ENCODE measurements around the gene HLA-DOA.

The HLA-DOA gene

GRCh38 chr6:32977953-32978324 is 31.5 kb downstream of the HLA-DOA start:
- Mint-ChIP-seq H3K4me3 (no peak overlapping the region), H3K9me3 (no peaks in the 10 kb centered on the region), H3K27ac (peak overlapping the region; percentile 41), H3K27me3 (no peaks in the 10 kb centered on the region), H3K36me3 (peaks cover 53% of the 10 kb centered on the region), H3K4me1 (peaks cover 49% of the 10 kb centered on the region)
- DNase-seq (ENCODE audit: low spot score in 2 of 2) = no peak
- ATAC-seq (ENCODE audit: low read depth) = no peak

GRCh38 chr6:32977272-32977952 is 32.0 kb downstream of the HLA-DOA start:
- no peak for ATAC-seq (ENCODE audit: low read depth)
- no peaks in the 10 kb centered on the region for H3K27me3 Mint-ChIP-seq
- peaks cover 58% of the 10 kb centered on the region for H3K36me3 Mint-ChIP-seq
- peak overlapping the region; percentile 41 for H3K27ac Mint-ChIP-seq
- H3K4me3 Mint-ChIP-seq = no peak overlapping the region
- H3K9me3 Mint-ChIP-seq = no peaks in the 10 kb centered on the region
- H3K4me1 Mint-ChIP-seq = peaks cover 47% of the 10 kb centered on the region
- no peak for DNase-seq (ENCODE audit: low spot score in 2 of 2)

DNA sequence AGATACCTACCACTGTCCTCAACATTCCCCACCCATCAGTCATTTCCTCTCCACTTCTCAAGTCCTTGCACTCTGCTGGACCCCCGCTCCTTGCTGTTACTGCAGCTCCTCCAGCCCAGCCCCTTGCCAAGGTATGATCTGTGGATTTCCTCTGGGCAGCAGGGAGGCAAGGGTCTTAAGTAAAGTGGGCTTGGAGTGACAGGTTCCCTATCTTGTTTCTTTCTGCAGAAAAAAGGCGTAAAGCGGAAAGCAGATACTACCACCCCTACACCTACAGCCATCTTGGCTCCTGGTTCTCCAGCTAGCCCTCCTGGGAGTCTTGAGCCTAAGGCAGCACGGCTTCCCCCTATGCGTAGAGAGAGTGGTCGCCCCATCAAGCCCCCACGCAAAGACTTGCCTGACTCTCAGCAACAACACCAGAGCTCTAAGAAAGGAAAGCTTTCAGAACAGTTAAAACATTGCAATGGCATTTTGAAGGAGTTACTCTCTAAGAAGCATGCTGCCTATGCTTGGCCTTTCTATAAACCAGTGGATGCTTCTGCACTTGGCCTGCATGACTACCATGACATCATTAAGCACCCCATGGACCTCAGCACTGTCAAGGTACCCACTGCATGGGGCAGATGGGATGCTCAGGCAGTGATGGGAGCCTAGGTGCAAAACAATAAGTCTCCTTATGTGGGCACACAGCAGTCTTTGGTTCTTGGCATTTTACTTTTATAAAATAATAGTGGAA is 32.9 kb downstream of the HLA-DOA start:
- H3K4me1 Mint-ChIP-seq = peaks cover 42% of the 10 kb centered on the region

GRCh38 chr6:32975886-32976285 is 33.5 kb downstream of the HLA-DOA start:
- Mint-ChIP-seq H3K27me3 (no peaks in the 10 kb centered on the region), H3K4me1 (peaks cover 42% of the 10 kb centered on the region), H3K4me3 (peak overlapping the region; percentile 24), H3K9me3 (no peaks in the 10 kb centered on the region), H3K36me3 (peaks cover 62% of the 10 kb centered on the region), H3K27ac (peak overlapping the region; percentile 99)
- DNase-seq (ENCODE audit: low spot score in 2 of 2) = no peak
- ATAC-seq (ENCODE audit: low read depth) = no peak

More for the DNA sequence above, 32.9 kb downstream of the HLA-DOA start:
- H3K27me3 Mint-ChIP-seq = no peaks in the 10 kb centered on the region
- H3K4me3 Mint-ChIP-seq = peak overlapping the region; percentile 1
- no peaks in the 10 kb centered on the region for H3K9me3 Mint-ChIP-seq
- no peak for ATAC-seq (ENCODE audit: low read depth)
- H3K27ac Mint-ChIP-seq = peak overlapping the region; percentile 99
- peaks cover 60% of the 10 kb centered on the region for H3K36me3 Mint-ChIP-seq
- DNase-seq (ENCODE audit: low spot score in 2 of 2) = no peak

- H3K27ac Mint-ChIP-seq = peak overlapping the region; percentile 99
- no peaks in the 10 kb centered on the region for H3K9me3 Mint-ChIP-seq
- peaks cover 52% of the 10 kb centered on the region for H3K36me3 Mint-ChIP-seq
- no peak for DNase-seq (ENCODE audit: low spot score in 2 of 2)
- ATAC-seq (ENCODE audit: low read depth) = no peak
- H3K27me3 Mint-ChIP-seq = no peaks in the 10 kb centered on the region
- H3K4me3 Mint-ChIP-seq = peak overlapping the region; percentile 98
- H3K4me1 Mint-ChIP-seq = peaks cover 42% of the 10 kb centered on the region
Observed at GRCh38 chr6:32974541-32975308, 34.7 kb downstream of the HLA-DOA start.

GRCh38 chr6:32974016-32974333 is 35.4 kb downstream of the HLA-DOA start:
- no peaks in the 10 kb centered on the region for H3K9me3 Mint-ChIP-seq
- peak overlapping the region; percentile 98 for H3K4me3 Mint-ChIP-seq
- no peaks in the 10 kb centered on the region for H3K27me3 Mint-ChIP-seq
- H3K27ac Mint-ChIP-seq = peak overlapping the region; percentile 99
- peaks cover 48% of the 10 kb centered on the region for H3K36me3 Mint-ChIP-seq
- DNase-seq (ENCODE audit: low spot score in 2 of 2) (peak in 1 of 2 donors; percentile 29), ATAC-seq (ENCODE audit: low read depth) (no peak)
- peaks cover 42% of the 10 kb centered on the region for H3K4me1 Mint-ChIP-seq

- peaks cover 41% of the 10 kb centered on the region for H3K4me1 Mint-ChIP-seq
- H3K9me3 Mint-ChIP-seq = no peaks in the 10 kb centered on the region
- H3K4me3 Mint-ChIP-seq = peak overlapping the region; percentile 98
- DNase-seq (ENCODE audit: low spot score in 2 of 2) (peak; percentile 63 to 68), ATAC-seq (ENCODE audit: low read depth) (peak; percentile 3)
- H3K27ac Mint-ChIP-seq = peak overlapping the region; percentile 99
- H3K27me3 Mint-ChIP-seq = no peaks in the 10 kb centered on the region
- peaks cover 45% of the 10 kb centered on the region for H3K36me3 Mint-ChIP-seq
Observed at GRCh38 chr6:32973144-32974015, 36.0 kb downstream of the HLA-DOA start.

DNA sequence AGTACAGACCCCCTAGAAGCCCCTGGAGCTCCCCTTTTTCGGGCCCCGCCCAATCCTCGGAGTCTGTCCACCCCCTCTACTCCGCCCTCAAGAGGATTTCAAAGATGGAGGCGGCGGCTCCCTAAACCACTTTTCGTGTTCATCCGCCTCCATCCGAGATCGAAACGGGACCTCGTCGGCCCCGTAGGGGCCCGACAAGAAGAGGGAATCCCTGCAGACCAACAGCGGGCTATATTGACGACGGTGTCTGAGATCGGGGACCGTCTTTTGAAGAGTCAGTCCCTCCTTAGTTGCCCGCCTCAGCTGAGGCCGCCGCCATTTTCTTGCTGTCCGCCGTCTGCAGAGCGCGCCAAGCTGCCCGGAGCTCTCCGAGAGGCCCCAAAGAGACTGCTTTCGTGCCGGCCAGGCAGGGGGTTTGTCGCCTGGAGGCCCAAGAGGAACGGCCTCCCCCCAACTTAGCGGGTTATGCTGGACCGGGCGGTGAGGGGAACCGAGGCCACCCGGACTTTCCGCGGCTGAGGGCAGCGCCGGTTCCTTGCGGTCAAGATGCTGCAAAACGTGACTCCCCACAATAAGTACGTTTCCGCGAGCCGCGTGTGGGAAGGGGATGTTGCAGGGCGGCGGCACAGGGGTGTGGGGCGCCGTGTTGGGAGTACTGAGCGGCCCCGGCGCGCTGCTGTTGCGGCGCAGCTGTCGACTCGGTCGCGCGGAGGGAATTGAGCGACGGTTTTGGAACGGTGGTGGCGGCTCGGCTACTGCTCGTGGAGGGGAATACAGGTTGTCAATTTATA is 36.8 kb downstream of the HLA-DOA start:
- H3K4me3 Mint-ChIP-seq = peak overlapping the region; percentile 98
- H3K36me3 Mint-ChIP-seq = peaks cover 38% of the 10 kb centered on the region
- ATAC-seq (ENCODE audit: low read depth) (peak; percentile 1), DNase-seq (ENCODE audit: low spot score in 2 of 2) (no peak)
- peaks cover 37% of the 10 kb centered on the region for H3K4me1 Mint-ChIP-seq
- H3K27ac Mint-ChIP-seq = peak overlapping the region; percentile 99
- no peaks in the 10 kb centered on the region for H3K27me3 Mint-ChIP-seq
- H3K9me3 Mint-ChIP-seq = no peaks in the 10 kb centered on the region

- H3K27me3 Mint-ChIP-seq = no peaks in the 10 kb centered on the region
- H3K36me3 Mint-ChIP-seq = peaks cover 34% of the 10 kb centered on the region
- H3K4me1 Mint-ChIP-seq = peaks cover 41% of the 10 kb centered on the region
- DNase-seq (ENCODE audit: low spot score in 2 of 2) (peak; percentile 100), ATAC-seq (ENCODE audit: low read depth) (peak; percentile 60)
- H3K4me3 Mint-ChIP-seq = peak overlapping the region; percentile 98
- no peaks in the 10 kb centered on the region for H3K9me3 Mint-ChIP-seq
- H3K27ac Mint-ChIP-seq = peak overlapping the region; percentile 99
Observed at GRCh38 chr6:32971581-32972352, 37.6 kb downstream of the HLA-DOA start.

DNA sequence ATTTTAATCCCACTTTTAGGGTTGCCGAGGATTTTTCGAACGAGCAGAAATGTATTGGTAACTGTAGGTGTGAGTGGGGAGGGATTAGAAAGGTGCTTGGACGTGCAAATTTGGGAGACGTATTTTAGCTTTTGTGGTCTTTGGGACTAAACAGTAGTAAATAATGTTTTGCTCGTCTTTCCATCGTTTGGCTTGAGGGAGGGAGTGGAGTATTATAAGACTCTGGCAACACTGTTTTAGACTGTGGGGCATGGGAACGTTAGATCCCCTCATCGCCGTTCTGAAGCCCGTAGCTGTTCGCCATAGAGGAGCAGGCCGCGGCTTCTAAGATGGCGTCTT is 38.2 kb downstream of the HLA-DOA start:
- Mint-ChIP-seq H3K27ac (peak overlapping the region; percentile 99), H3K36me3 (peaks cover 29% of the 10 kb centered on the region), H3K9me3 (no peaks in the 10 kb centered on the region), H3K4me3 (peak overlapping the region; percentile 98), H3K4me1 (peaks cover 38% of the 10 kb centered on the region), H3K27me3 (no peaks in the 10 kb centered on the region)
- ATAC-seq (ENCODE audit: low read depth) = no peak
- no peak for DNase-seq (ENCODE audit: low spot score in 2 of 2)

DNA sequence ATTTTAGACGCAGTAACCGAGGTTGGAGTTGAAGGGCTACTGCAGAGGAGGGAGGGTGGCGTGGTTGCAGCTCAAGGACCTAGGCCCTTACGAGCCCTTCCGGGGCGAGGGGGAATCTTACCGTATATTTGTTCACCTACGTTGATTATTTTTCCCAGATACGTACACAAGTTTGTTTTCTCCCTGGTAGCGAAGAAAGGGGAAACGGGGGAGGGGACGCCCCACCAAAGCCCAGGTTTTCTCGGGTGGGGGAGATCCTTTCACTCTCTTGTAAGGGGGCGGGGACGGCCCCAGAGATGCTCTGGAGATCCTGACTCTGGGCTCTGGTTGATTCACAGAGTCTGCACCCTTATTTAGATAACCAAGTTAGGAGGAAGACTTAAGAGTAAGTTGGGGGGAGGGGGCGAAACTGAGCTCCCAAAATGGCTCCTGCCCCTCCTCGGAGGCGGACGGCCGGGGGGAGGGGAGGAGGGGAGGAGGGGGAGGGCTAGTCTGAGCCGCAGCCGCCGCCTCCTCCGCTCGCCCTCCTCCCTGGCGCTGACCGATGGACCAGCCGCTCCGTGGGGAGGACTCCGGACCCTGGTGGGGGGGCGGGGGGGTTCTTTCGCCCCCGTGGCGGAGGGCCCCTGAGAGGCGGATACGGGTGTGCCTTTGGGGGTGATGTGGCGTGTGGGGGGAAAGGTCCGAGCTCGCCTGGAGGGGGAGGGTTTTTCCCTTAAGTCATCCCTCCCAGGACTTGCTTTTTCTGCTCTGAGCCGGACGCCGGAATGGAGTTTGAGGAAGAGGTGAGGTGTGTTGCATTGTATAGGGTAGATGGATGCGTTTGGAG is 38.8 kb downstream of the HLA-DOA start:
- peaks cover 27% of the 10 kb centered on the region for H3K36me3 Mint-ChIP-seq
- H3K27me3 Mint-ChIP-seq = no peaks in the 10 kb centered on the region
- DNase-seq (ENCODE audit: low spot score in 2 of 2) (peak; percentile 55 to 71), ATAC-seq (ENCODE audit: low read depth) (peak; percentile 0)
- no peaks in the 10 kb centered on the region for H3K9me3 Mint-ChIP-seq
- H3K27ac Mint-ChIP-seq = peak overlapping the region; percentile 99
- H3K4me3 Mint-ChIP-seq = peak overlapping the region; percentile 98
- peaks cover 37% of the 10 kb centered on the region for H3K4me1 Mint-ChIP-seq

Data from memory B cell (primary cell).